GM12878 (cell line): ENCODE results near the gene MYOM1. TPM values are rescaled to one million over a fixed set of nuclear protein-coding genes. Genes with fewer than 3 reads are reported as not detected.
A peak's percentile ranks its signal among the peaks of the same experiment; 100 is the strongest.

Experiments
- ATAC-seq: fragments of 200-7000 bp; cut with Tn5 transposase; 3 replicates; pipeline ENCODE4 v1.9.1; 2020; ENCODE audit warnings: mild to moderate bottlenecking, moderate library complexity
- BruUV-seq: library from RNA; stranded (reverse); fragments of 400-500 nt; replicated peaks from 2 replicates; lab custom pipeline; 2021; lab: Mats Ljungman, UMichigan
- CTCF ChIA-PET: fragments of 300-600 bp; sonication (Branson Sonifier 250); formaldehyde crosslinking; extraction: SDS; loops from one replicate; lab custom pipeline; 2021; ENCODE audit warnings: inconsistent platforms; lab: Yijun Ruan, JAX
- POLR2A ChIA-PET: fragments of 350-600 bp; formaldehyde crosslinking; extraction: SDS; loops from one replicate; lab custom pipeline; 2021; ENCODE audit warnings: inconsistent platforms; lab: Charles Lee
- RAD21 ChIA-PET: fragments of 300-600 bp; sonication (Branson Sonifier 250); formaldehyde crosslinking; loops from one replicate; lab custom pipeline; 2023; ENCODE audit warnings: antibody characterized with exemption; ENCODE audit not compliant: unreplicated experiment; lab: Charles Lee
- SMC1A ChIA-PET: fragments of 300-600 bp; sonication (Branson Sonifier 250); formaldehyde crosslinking; loops from one replicate; lab custom pipeline; 2023; ENCODE audit not compliant: unreplicated experiment, uncharacterized antibody; lab: Charles Lee
- DNase-seq: peaks from one replicate; pipeline ENCODE4 v3.0.0-alpha.2; 2011; ENCODE audit warnings: low read depth, low spot score
- FAIRE-seq: peaks from 3 replicates; lab custom pipeline; 2011; peaks lifted over from hg19 to GRCh38; lab: Jason Lieb, UNC
- H2AFZ ChIP-seq: 2 replicates; pipeline ENCODE4 v1.6.0; 2011; ENCODE audit warnings: low read depth, low read length, control low read depth; ENCODE audit not compliant: control insufficient read depth
- H3K27ac ChIP-seq: 2 replicates; pipeline ENCODE4 v1.5.1; 2011; ENCODE audit warnings: control low read depth; ENCODE audit not compliant: control insufficient read depth, insufficient read depth
- H3K27me3 ChIP-seq, 2 experiments: replicated peaks in 1 of 2; 2 replicates each; pipeline versions ENCODE4 v1.6.0 to v1.6.1; 2011; ENCODE audit warnings: low read length in 1 of 2; ENCODE audit not compliant: control insufficient read depth in 2 of 2, insufficient read depth in 2 of 2
- H3K36me3 ChIP-seq, 2 experiments: 2 replicates each; pipeline ENCODE4 v1.5.1; 2011; ENCODE audit warnings: low read length in 1 of 2; ENCODE audit not compliant: control insufficient read depth in 2 of 2, insufficient read depth in 2 of 2
- H3K4me1 ChIP-seq: 2 replicates; pipeline ENCODE4 v1.6.1; 2011; ENCODE audit warnings: mild to moderate bottlenecking, low read length, moderate library complexity, mixed read lengths; ENCODE audit not compliant: control insufficient read depth, insufficient read depth
- H3K4me2 ChIP-seq: 2 replicates; pipeline ENCODE4 v1.6.0; 2011; ENCODE audit warnings: control low read depth; ENCODE audit not compliant: control insufficient read depth, insufficient read depth
- H3K4me3 ChIP-seq: fragments of 200-600 bp; sonication (generic); 2 replicates; pipeline ENCODE4 v1.5.1; 2016
- H3K79me2 ChIP-seq: 2 replicates; pipeline ENCODE4 v1.6.0; 2011; ENCODE audit warnings: low read length; ENCODE audit not compliant: control insufficient read depth, insufficient read depth
- H3K9ac ChIP-seq: 2 replicates; pipeline ENCODE4 v1.8.0; 2011; ENCODE audit warnings: low read length, control low read depth, mixed read lengths; ENCODE audit not compliant: control insufficient read depth, insufficient read depth
- H3K9me3 ChIP-seq: replicated peaks from 3 replicates; pipeline ENCODE4 v1.5.1; 2011; ENCODE audit warnings: mild to moderate bottlenecking, low read length; ENCODE audit not compliant: control insufficient read depth, insufficient read depth
- H4K20me1 ChIP-seq: 2 replicates; pipeline ENCODE4 v1.6.0; 2011; ENCODE audit not compliant: control insufficient read depth, insufficient read depth
- BACH1 ChIP-seq: fragments of 450-650 bp; IDR thresholded peaks from 2 replicates; pipeline ENCODE4 v1.6.1; 2017; ENCODE audit warnings: mild to moderate bottlenecking, borderline replicate concordance
- CREM ChIP-seq: IDR thresholded peaks from 2 replicates; pipeline ENCODE4 v1.6.1; 2014; ENCODE audit warnings: antibody characterized with exemption, low read depth
- EP300 ChIP-seq, 2 experiments: fragments of 150-350 bp in 1 of 2; IDR thresholded peaks; 2 replicates each; pipeline ENCODE4 v1.6.1; 2011 to 2012; ENCODE audit warnings: low read depth in 2 of 2, low read length in 2 of 2, borderline replicate concordance in 1 of 2, improper control_type of control experiment in 1 of 2, inconsistent platforms in 1 of 2; ENCODE audit not compliant: control insufficient read depth in 1 of 2
- FOS ChIP-seq: IDR thresholded peaks from 3 replicates; pipeline ENCODE4 v1.6.1; 2011; ENCODE audit warnings: borderline replicate concordance; ENCODE audit not compliant: insufficient read length; ENCODE audit errors: extremely low read depth
- FOXK2 ChIP-seq: fragments of 450-650 bp; IDR thresholded peaks from 2 replicates; pipeline ENCODE4 v1.6.1; 2017; ENCODE audit warnings: mild to moderate bottlenecking, moderate library complexity
- WGBS: methylation state at CpG from one replicate; pipeline ENCODE4 v1.1.6; 2016; ENCODE audit warnings: low lambda C conversion rate; ENCODE audit not compliant: insufficient replicate concordance, insufficient coverage; ENCODE audit errors: missing lambda C conversion rate; 5-methylcytosine and 5-hydroxymethylcytosine counted together
- in situ Hi-C: fragments of 300-500 bp; cut with MboI; formaldehyde crosslinking; loops from 9 replicates; pipeline ENCODE4 v1.14.3; 2018; ENCODE audit warnings: mixed read lengths
- intact Hi-C: fragments of 100-400 bp; cut with micrococcal nuclease; formaldehyde crosslinking; loops from one replicate; pipeline ENCODE4 v1.14.2; 2022; ENCODE audit not compliant: unreplicated experiment
- polyA plus RNA-seq, 11 experiments: library from polyadenylated mRNA; depleted of rRNA in 4 of 11; unstranded in 6 of 11; stranded (reverse) in 5 of 11; fragments of >200 nt; fragmentation: Nextera tagmentation in 4 of 11; fragmentation: Illumina TruSeq in 1 of 11; extraction: Ambion mirVana in 4 of 11; extraction: Trizol in 1 of 11; gene quantifications; 1 replicate in 1 of 11; 2 replicates in 10 of 11; pipeline versions ENCODE4 v1.2.1 to v1.2.3, GENCODE V29; 2011 to 2016; ENCODE audit warnings: inconsistent platforms in 2 of 11, missing spikeins in 2 of 11, low read depth in 1 of 11
- total RNA-seq, 4 experiments: library from RNA; depleted of rRNA in 3 of 4; stranded (reverse); fragments of >200 nt in 3 of 4; fragmentation: Illumina TruSeq in 1 of 4; extraction: Trizol in 1 of 4; gene quantifications; 2 replicates each; pipeline versions ENCODE4 v1.2.1 to v1.2.3, GENCODE V29; 2013 to 2021
- TF ChIP-seq, protein P1 (sequence below), 3 experiments: IDR thresholded peaks in 2 of 3; conservative IDR thresholded peaks in 1 of 3; 2 replicates each; pipeline ENCODE4 v1.5.1; 2011; ENCODE audit warnings: low read depth in 3 of 3, low read length in 3 of 3, mild to moderate bottlenecking in 3 of 3, control low read depth in 2 of 3, moderate library complexity in 2 of 3, inconsistent platforms in 1 of 3, mixed read lengths in 1 of 3; ENCODE audit not compliant: control insufficient read depth in 2 of 3, insufficient read depth in 1 of 3; ENCODE audit errors: extremely low read depth in 1 of 3
- TF ChIP-seq, protein P2 (sequence below): IDR thresholded peaks from 2 replicates; pipeline ENCODE4 v1.6.1; 2011; ENCODE audit warnings: low read depth, low read length, improper control_type of control experiment, borderline replicate concordance
- TF ChIP-seq, protein P3 (sequence below): fragments of 450-650 bp; IDR thresholded peaks from 2 replicates; pipeline ENCODE4 v1.6.1; 2016; ENCODE audit warnings: mild to moderate bottlenecking, moderate library complexity, borderline replicate concordance
- TF ChIP-seq, protein P4 (sequence below): fragments of 150-350 bp; IDR thresholded peaks from 2 replicates; pipeline ENCODE4 v1.6.1; 2014; ENCODE audit warnings: mild to moderate bottlenecking, low read depth, low read length

MYOM1 gene
- total and polyA plus RNA-seq, 10 of the 15 experiments (the other 5 are each of a cell fraction or from before 2014, with no cell fraction given): 0.06 to 1.0 (median 0.57) TPM

DNA sequence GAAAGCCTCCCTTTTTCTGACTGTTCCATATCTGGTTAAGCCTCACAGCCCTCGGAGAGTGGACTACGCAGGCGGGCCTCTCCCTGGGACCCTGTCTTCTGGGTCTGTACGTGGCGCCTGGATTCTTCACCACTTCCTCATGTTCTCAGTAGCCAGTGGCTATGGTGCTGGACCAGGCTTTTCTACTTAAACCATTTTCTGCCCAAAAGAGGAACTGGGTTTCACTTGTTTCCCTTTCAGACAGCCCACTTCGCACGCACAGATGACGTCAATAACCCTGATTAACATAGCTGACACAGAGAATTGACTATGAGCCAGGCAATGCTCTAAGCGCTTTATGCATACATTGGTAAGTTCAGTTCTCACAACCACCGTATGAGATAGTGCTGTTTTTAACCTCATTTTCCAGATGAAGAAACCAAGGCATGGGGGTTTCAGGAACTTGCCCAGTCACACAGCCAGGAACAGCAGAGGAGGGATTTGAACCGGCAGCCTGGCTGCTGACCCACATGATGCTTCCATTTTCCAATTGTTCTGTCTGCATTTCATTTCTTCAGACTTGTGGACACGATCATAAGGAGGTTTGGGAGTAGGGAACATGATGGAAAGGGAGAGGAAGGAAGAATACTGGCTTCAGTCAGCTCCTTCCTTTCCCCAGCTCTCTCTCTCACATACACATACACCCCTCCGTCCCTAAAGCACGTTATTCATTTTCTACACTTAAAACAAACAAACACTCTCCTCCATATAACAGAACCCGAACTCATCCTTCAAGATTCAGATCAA is 41.7 kb downstream of the MYOM1 start (continued):
- TF ChIP-seq, protein P1, sequence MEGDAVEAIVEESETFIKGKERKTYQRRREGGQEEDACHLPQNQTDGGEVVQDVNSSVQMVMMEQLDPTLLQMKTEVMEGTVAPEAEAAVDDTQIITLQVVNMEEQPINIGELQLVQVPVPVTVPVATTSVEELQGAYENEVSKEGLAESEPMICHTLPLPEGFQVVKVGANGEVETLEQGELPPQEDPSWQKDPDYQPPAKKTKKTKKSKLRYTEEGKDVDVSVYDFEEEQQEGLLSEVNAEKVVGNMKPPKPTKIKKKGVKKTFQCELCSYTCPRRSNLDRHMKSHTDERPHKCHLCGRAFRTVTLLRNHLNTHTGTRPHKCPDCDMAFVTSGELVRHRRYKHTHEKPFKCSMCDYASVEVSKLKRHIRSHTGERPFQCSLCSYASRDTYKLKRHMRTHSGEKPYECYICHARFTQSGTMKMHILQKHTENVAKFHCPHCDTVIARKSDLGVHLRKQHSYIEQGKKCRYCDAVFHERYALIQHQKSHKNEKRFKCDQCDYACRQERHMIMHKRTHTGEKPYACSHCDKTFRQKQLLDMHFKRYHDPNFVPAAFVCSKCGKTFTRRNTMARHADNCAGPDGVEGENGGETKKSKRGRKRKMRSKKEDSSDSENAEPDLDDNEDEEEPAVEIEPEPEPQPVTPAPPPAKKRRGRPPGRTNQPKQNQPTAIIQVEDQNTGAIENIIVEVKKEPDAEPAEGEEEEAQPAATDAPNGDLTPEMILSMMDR (IDR thresholded peaks at IDR 0.05 in 2 of 3, conservative IDR thresholded peaks at IDR 0.05 in 1 of 3; ENCODE audit: control insufficient read depth in 2 of 3, extremely low read depth in 1 of 3, insufficient read depth in 1 of 3, low read depth in 3 of 3, low read length in 3 of 3): no peak
- peak; percentile 98 for TF ChIP-seq CREM
- no peak; the same call in 1 of the 2 replicates for TF ChIP-seq FOXK2
- no peak for TF ChIP-seq FOS

DNA sequence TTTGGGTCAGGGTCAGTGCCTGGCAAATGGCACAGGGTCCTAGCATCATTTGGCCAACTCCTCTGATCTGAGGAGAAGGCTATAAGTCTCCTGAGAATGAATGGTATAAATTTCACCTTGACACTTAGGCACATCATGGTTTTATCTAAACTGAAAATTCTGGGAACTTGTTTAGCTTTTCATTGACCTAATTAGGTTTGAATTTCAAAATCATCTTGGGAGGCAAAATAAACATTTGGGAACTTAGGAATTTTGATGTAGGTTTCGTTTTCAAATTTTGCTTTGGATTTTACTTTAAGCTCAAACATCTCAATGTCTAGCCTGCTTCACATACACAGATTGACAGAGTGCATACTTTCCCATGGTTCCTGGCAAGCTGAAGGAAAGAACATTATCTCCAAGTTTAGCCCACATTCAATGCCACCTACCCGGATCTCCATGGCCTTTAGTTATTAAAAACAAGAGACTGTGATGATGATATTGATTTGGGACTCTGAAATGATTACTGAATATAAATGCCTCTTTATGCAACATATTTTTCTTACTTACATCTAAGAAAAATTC is 44.5 kb downstream of the MYOM1 start:
- peak overlapping the region; percentile 46 for H3K4me2 ChIP-seq
- H4K20me1 ChIP-seq: no peaks in the 10 kb centered on the region
- in situ Hi-C loops: no loop called here
- H3K27ac ChIP-seq: peak overlapping the region; percentile 53
- H3K36me3 ChIP-seq: no peaks in the 10 kb centered on the region
- no peaks in the 10 kb centered on the region for H3K27me3 ChIP-seq
- no peak overlapping the region for H3K4me3 ChIP-seq
- no peak for FAIRE-seq
- TF ChIP-seq, protein P2, sequence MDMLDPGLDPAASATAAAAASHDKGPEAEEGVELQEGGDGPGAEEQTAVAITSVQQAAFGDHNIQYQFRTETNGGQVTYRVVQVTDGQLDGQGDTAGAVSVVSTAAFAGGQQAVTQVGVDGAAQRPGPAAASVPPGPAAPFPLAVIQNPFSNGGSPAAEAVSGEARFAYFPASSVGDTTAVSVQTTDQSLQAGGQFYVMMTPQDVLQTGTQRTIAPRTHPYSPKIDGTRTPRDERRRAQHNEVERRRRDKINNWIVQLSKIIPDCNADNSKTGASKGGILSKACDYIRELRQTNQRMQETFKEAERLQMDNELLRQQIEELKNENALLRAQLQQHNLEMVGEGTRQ: no peak
- TF ChIP-seq BACH1: no peak
- TF ChIP-seq, protein P3, sequence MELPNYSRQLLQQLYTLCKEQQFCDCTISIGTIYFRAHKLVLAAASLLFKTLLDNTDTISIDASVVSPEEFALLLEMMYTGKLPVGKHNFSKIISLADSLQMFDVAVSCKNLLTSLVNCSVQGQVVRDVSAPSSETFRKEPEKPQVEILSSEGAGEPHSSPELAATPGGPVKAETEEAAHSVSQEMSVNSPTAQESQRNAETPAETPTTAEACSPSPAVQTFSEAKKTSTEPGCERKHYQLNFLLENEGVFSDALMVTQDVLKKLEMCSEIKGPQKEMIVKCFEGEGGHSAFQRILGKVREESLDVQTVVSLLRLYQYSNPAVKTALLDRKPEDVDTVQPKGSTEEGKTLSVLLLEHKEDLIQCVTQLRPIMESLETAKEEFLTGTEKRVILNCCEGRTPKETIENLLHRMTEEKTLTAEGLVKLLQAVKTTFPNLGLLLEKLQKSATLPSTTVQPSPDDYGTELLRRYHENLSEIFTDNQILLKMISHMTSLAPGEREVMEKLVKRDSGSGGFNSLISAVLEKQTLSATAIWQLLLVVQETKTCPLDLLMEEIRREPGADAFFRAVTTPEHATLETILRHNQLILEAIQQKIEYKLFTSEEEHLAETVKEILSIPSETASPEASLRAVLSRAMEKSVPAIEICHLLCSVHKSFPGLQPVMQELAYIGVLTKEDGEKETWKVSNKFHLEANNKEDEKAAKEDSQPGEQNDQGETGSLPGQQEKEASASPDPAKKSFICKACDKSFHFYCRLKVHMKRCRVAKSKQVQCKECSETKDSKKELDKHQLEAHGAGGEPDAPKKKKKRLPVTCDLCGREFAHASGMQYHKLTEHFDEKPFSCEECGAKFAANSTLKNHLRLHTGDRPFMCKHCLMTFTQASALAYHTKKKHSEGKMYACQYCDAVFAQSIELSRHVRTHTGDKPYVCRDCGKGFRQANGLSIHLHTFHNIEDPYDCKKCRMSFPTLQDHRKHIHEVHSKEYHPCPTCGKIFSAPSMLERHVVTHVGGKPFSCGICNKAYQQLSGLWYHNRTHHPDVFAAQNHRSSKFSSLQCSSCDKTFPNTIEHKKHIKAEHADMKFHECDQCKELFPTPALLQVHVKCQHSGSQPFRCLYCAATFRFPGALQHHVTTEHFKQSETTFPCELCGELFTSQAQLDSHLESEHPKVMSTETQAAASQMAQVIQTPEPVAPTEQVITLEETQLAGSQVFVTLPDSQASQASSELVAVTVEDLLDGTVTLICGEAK: no peak
- TF ChIP-seq EP300 (IDR thresholded peaks at IDR 0.05; ENCODE audit: borderline replicate concordance in 1 of 2, control insufficient read depth in 1 of 2, low read depth in 2 of 2, low read length in 2 of 2): peak in 1 of 2 experiments; percentile 23; a peak in 1 of 4 replicates
- TF ChIP-seq, protein P4, sequence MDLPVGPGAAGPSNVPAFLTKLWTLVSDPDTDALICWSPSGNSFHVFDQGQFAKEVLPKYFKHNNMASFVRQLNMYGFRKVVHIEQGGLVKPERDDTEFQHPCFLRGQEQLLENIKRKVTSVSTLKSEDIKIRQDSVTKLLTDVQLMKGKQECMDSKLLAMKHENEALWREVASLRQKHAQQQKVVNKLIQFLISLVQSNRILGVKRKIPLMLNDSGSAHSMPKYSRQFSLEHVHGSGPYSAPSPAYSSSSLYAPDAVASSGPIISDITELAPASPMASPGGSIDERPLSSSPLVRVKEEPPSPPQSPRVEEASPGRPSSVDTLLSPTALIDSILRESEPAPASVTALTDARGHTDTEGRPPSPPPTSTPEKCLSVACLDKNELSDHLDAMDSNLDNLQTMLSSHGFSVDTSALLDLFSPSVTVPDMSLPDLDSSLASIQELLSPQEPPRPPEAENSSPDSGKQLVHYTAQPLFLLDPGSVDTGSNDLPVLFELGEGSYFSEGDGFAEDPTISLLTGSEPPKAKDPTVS: no peak
- TF ChIP-seq, all 136 proteins: peak for 1
- ChIA-PET POLR2A (interaction anchor here (0.6 to 1.9 kb wide), 5 partner anchors 21 to 190 kb away, joined by 4 to 7 read pairs (median 4); no protein-coding TSS in a partner anchor), RAD21 (interaction anchor here (0.9 to 2.3 kb wide), 6 partner anchors 12 to 193 kb away, joined by 3 to 18 read pairs (median 6); partner anchors contain the start of gene MYL12A), SMC1A (interaction anchor here (1.1 to 2.4 kb wide), 14 partner anchors 9 to 242 kb away, joined by 3 to 21 read pairs (median 5); partner anchors contain the start of gene MYOM1), CTCF (interaction anchor here (0.7 to 2.4 kb wide), 6 partner anchors 11 to 190 kb away, joined by 3 to 23 read pairs (median 4); no protein-coding TSS in a partner anchor)
- no peak for ATAC-seq
- no peaks in the 10 kb centered on the region for H3K9me3 ChIP-seq
- 34% methylated on average over 2 of the region's 2 CpGs for WGBS
- H3K9ac ChIP-seq: no peak overlapping the region; the same call in 1 of the 2 replicates
- DNase-seq: no peak
- H2AFZ ChIP-seq: peak overlapping the region; percentile 45
- no TSS peak for BruUV-seq
- intact Hi-C loops: loop anchor here (5.0 to 10.0 kb wide), 2 partner anchors 430 to 492 kb away; no protein-coding TSS in a partner anchor
- peaks cover 50% of the 10 kb centered on the region for H3K4me1 ChIP-seq
- H3K79me2 ChIP-seq: no peaks in the 10 kb centered on the region
